Endothelial cell of umbilical vein (primary cell): Measurements from ENCODE around the gene JPH3.

Source experiments
- CTCF ChIP-seq, 2 donors: IDR thresholded peaks; 1 replicate in 1 of 2; 2 replicates in 1 of 2; pipeline ENCODE4 v1.5.1; 2011; ENCODE audit warnings: low read length in 2 of 2, mild to moderate bottlenecking in 2 of 2, moderate library complexity in 2 of 2, control low read depth in 1 of 2, inconsistent platforms in 1 of 2, low read depth in 1 of 2; ENCODE audit not compliant: insufficient read depth in 1 of 2; ENCODE audit errors: extremely low read depth in 1 of 2
- EZH2 ChIP-seq: IDR thresholded peaks from 2 replicates; pipeline ENCODE4 v1.6.1; 2012; ENCODE audit warnings: borderline replicate concordance, low read depth, mild to moderate bottlenecking, moderate library complexity, low read length, inconsistent platforms; ENCODE audit not compliant: severe bottlenecking
- FOS ChIP-seq: IDR thresholded peaks from 2 replicates; pipeline ENCODE4 v1.6.1; 2011; ENCODE audit warnings: mild to moderate bottlenecking, low read length, moderate library complexity, borderline replicate concordance; ENCODE audit not compliant: insufficient read depth
- JUN ChIP-seq: IDR thresholded peaks from 2 replicates; pipeline ENCODE4 v1.6.1; 2011; ENCODE audit warnings: borderline replicate concordance, low read depth; ENCODE audit not compliant: insufficient read length, insufficient read depth
- MAX ChIP-seq: IDR thresholded peaks from 2 replicates; pipeline ENCODE4 v1.6.1; 2011; ENCODE audit not compliant: insufficient read depth, insufficient read length
- POLR2A ChIP-seq: IDR thresholded peaks from 2 replicates; pipeline ENCODE4 v1.6.1; 2012; ENCODE audit warnings: low read depth, mild to moderate bottlenecking, control low read depth, low read length
- POLR2AphosphoS5 ChIP-seq: IDR thresholded peaks from 2 replicates; pipeline ENCODE4 v1.6.1; 2012; ENCODE audit warnings: low read depth, mild to moderate bottlenecking, control low read depth, low read length, moderate library complexity; ENCODE audit not compliant: insufficient read depth

- TF ChIP-seq CTCF (IDR thresholded peaks at IDR 0.05; ENCODE audit: extremely low read depth in 1 of 2, insufficient read depth in 1 of 2, low read depth in 1 of 2, low read length in 2 of 2) (no peak), POLR2A (no peak), MAX (no peak), EZH2 (no peak), POLR2AphosphoS5 (no peak), FOS (no peak), JUN (no peak)
Measured at GRCh38 chr16:87713451-87714229, 111.3 kb downstream of the JPH3 start.
